SK-N-SH treated with all-trans-retinoic acid at 6 μM for 48 hours (cell line): ENCODE data around the gene SDE2.
A peak's percentile ranks its signal among the peaks of the same experiment; 100 is the strongest.

Experiments
- ATAC-seq: fragments of 200-7000 bp; cut with Tn5 transposase; 3 replicates; pipeline ENCODE4 v1.9.1; 2020; ENCODE audit warnings: mild to moderate bottlenecking, moderate library complexity
- BACH2 ChIP-seq: fragments of 250-450 bp; sonication (Bioruptor Pico); IDR thresholded peaks from 2 replicates; pipeline ENCODE4 v1.9.0; 2021; ENCODE audit warnings: mild to moderate bottlenecking, borderline replicate concordance
- CREB5 ChIP-seq: fragments of 250-450 bp; sonication (Bioruptor Pico); IDR thresholded peaks from 2 replicates; pipeline ENCODE4 v1.5.1; 2020; ENCODE audit warnings: low read depth, mild to moderate bottlenecking, moderate library complexity
- CSDC2 ChIP-seq: fragments of 250-450 bp; sonication (Bioruptor Pico); IDR thresholded peaks from 2 replicates; pipeline ENCODE4 v1.5.0; 2020; ENCODE audit warnings: mild to moderate bottlenecking, moderate library complexity
- CSRNP3 ChIP-seq: fragments of 250-450 bp; sonication (Bioruptor Pico); IDR thresholded peaks from 2 replicates; pipeline ENCODE4 v1.5.1; 2021; ENCODE audit warnings: mild to moderate bottlenecking, moderate library complexity
- ESRRG ChIP-seq: fragments of 250-450 bp; sonication (Bioruptor Pico); IDR thresholded peaks from 2 replicates; pipeline ENCODE4 v1.6.1; 2021; ENCODE audit warnings: mild to moderate bottlenecking
- ISL1 ChIP-seq: fragments of 250-450 bp; sonication (Bioruptor Pico); IDR thresholded peaks from 2 replicates; pipeline ENCODE4 v2.1.2; 2022; ENCODE audit warnings: mild to moderate bottlenecking, moderate library complexity
- OSR1 ChIP-seq: fragments of 250-450 bp; sonication (Bioruptor Pico); IDR thresholded peaks from 2 replicates; pipeline ENCODE4 v1.8.0; 2022; ENCODE audit warnings: moderate library complexity, mild to moderate bottlenecking, inconsistent platforms
- POU6F1 ChIP-seq: fragments of 250-450 bp; sonication (Bioruptor Pico); IDR thresholded peaks from 2 replicates; pipeline ENCODE4 v1.8.0; 2021; ENCODE audit warnings: low read depth, mild to moderate bottlenecking, moderate library complexity, borderline replicate concordance
- PPARA ChIP-seq: fragments of 250-450 bp; sonication (Bioruptor Pico); IDR thresholded peaks from 2 replicates; pipeline ENCODE4 v1.5.0; 2020; ENCODE audit warnings: mild to moderate bottlenecking, borderline replicate concordance
- RARB ChIP-seq: fragments of 250-450 bp; sonication (Bioruptor Pico); IDR thresholded peaks from 2 replicates; pipeline ENCODE4 v1.8.0; 2021; ENCODE audit warnings: mild to moderate bottlenecking, moderate library complexity
- TCF4 ChIP-seq: fragments of 250-450 bp; sonication (Bioruptor Pico); IDR thresholded peaks from 2 replicates; pipeline ENCODE4 v1.8.0; 2021; ENCODE audit warnings: mild to moderate bottlenecking, moderate library complexity, borderline replicate concordance
- TOX ChIP-seq: fragments of 250-450 bp; sonication (Bioruptor Pico); IDR thresholded peaks from 2 replicates; pipeline ENCODE4 v1.8.0; 2021; ENCODE audit warnings: mild to moderate bottlenecking, moderate library complexity, borderline replicate concordance
- TSHZ2 ChIP-seq: fragments of 250-450 bp; sonication (Bioruptor Pico); IDR thresholded peaks from 2 replicates; pipeline ENCODE4 v1.5.0; 2020; ENCODE audit warnings: mild to moderate bottlenecking, moderate library complexity
- ZC3H10 ChIP-seq: fragments of 250-450 bp; sonication (Bioruptor Pico); IDR thresholded peaks from 2 replicates; pipeline ENCODE4 v1.5.1; 2021; ENCODE audit warnings: mild to moderate bottlenecking, moderate library complexity
- ZFP3 ChIP-seq: fragments of 250-450 bp; sonication (Bioruptor Pico); IDR thresholded peaks from 2 replicates; pipeline ENCODE4 v1.5.0; 2020; ENCODE audit warnings: mild to moderate bottlenecking, moderate library complexity
- ZFP30 ChIP-seq: fragments of 450-650 bp; formaldehyde crosslinking; IDR thresholded peaks from 2 replicates; pipeline ENCODE4 v1.5.0; 2022; ENCODE audit warnings: mild to moderate bottlenecking, moderate library complexity
- ZNF565 ChIP-seq: fragments of 450-650 bp; formaldehyde crosslinking; conservative IDR thresholded peaks from 2 replicates; pipeline ENCODE4 v1.5.0; 2020; ENCODE audit warnings: low read depth, mild to moderate bottlenecking, moderate library complexity
- ZNF70 ChIP-seq: fragments of 450-650 bp; formaldehyde crosslinking; IDR thresholded peaks from 2 replicates; pipeline ENCODE4 v1.5.0; 2020; ENCODE audit warnings: mild to moderate bottlenecking, moderate library complexity
- ZNF8 ChIP-seq: fragments of 450-650 bp; formaldehyde crosslinking; IDR thresholded peaks from 2 replicates; pipeline ENCODE4 v1.5.0; 2020; ENCODE audit warnings: mild to moderate bottlenecking, moderate library complexity

SDE2 gene

GRCh38 chr1:225995919-225996864 lies 3.0 kb downstream of the SDE2 start:
- no peak for TF ChIP-seq CSDC2 (CRISPR knock-in tag)
- no peak for TF ChIP-seq TCF4 (CRISPR knock-in tag)
- no peak for TF ChIP-seq PPARA (CRISPR knock-in tag)
- no peak for TF ChIP-seq RARB (CRISPR knock-in tag)
- TF ChIP-seq ESRRG (CRISPR knock-in tag), result no peak
- TF ChIP-seq TOX, result no peak
- TF ChIP-seq ZFP3, result no peak
- no peak for ATAC-seq

GRCh38 chr1:225990705-225991464 lies 8.3 kb downstream of the SDE2 start:
- no peak for TF ChIP-seq ZFP3
- no peak for TF ChIP-seq ZC3H10 (CRISPR knock-in tag)
- no peak for TF ChIP-seq ISL1 (CRISPR knock-in tag)
- TF ChIP-seq ZFP30 (CRISPR knock-in tag), result no peak
- TF ChIP-seq ZNF8 (CRISPR knock-in tag), result no peak
- no peak for TF ChIP-seq TOX
- no peak for TF ChIP-seq PPARA (CRISPR knock-in tag)
- TF ChIP-seq ESRRG (CRISPR knock-in tag), result no peak
- TF ChIP-seq ZNF70, result no peak
- no peak for TF ChIP-seq TCF4 (CRISPR knock-in tag)
- no peak for TF ChIP-seq CSDC2 (CRISPR knock-in tag)
- ATAC-seq, result no peak

GRCh38 chr1:225987491-225988316 lies 11.4 kb downstream of the SDE2 start:
- peak; percentile 86 for ATAC-seq
- TF ChIP-seq ZNF8 (CRISPR knock-in tag), result no peak
- no peak for TF ChIP-seq TCF4 (CRISPR knock-in tag)
- no peak for TF ChIP-seq CSRNP3
- no peak for TF ChIP-seq OSR1 (CRISPR knock-in tag)
- TF ChIP-seq BACH2 (CRISPR knock-in tag), result no peak
- no peak for TF ChIP-seq RARB (CRISPR knock-in tag)
- TF ChIP-seq PPARA (CRISPR knock-in tag), result no peak
- no peak for TF ChIP-seq TSHZ2 (CRISPR knock-in tag)
- no peak for TF ChIP-seq ZC3H10 (CRISPR knock-in tag)
- no peak for TF ChIP-seq ISL1 (CRISPR knock-in tag)
- no peak for TF ChIP-seq CREB5 (CRISPR knock-in tag)
- TF ChIP-seq POU6F1 (CRISPR knock-in tag), result no peak
- TF ChIP-seq CSDC2 (CRISPR knock-in tag), result no peak
- no peak for TF ChIP-seq ZNF565 (CRISPR knock-in tag)
